GM19023 (cell line): ENCODE data around the gene PITPNB.

Source experiments
- ATAC-seq: cut with Tn5 transposase; IDR thresholded peaks from one replicate; pipeline ENCODE4 v1.9.1; 2021; ENCODE audit warnings: mild to moderate bottlenecking, moderate library complexity; ENCODE audit not compliant: unreplicated experiment

The PITPNB gene

GRCh38 chr22:27919222-27919941, at the start of gene PITPNB:
PITPNB (minus strand) TSS chr22:27919256; CDS start chr22:27919191, 65 bp downstream.
- peak; percentile 87 for ATAC-seq

- ATAC-seq, result no peak
Measured at GRCh38 chr22:27966168-27967064, 47.4 kb upstream of the PITPNB start.

GRCh38 chr22:27962268-27963044, 43.4 kb upstream of the PITPNB start:
- ATAC-seq, result no peak

GRCh38 chr22:27961680-27962079, 42.6 kb upstream of the PITPNB start:
- no peak for ATAC-seq

- ATAC-seq, result no peak
Measured at GRCh38 chr22:27961182-27961581, 42.1 kb upstream of the PITPNB start.

GRCh38 chr22:27959335-27960090, 40.5 kb upstream of the PITPNB start:
- ATAC-seq, result no peak

GRCh38 chr22:27952779-27953178, 33.7 kb upstream of the PITPNB start:
- no peak for ATAC-seq

GRCh38 chr22:27952091-27952490, 33.0 kb upstream of the PITPNB start:
- no peak for ATAC-seq

- ATAC-seq, result no peak
Measured at GRCh38 chr22:27949421-27949820, 30.4 kb upstream of the PITPNB start.

GRCh38 chr22:27948569-27948968, 29.5 kb upstream of the PITPNB start:
- ATAC-seq, result no peak

- no peak for ATAC-seq
Measured at GRCh38 chr22:27947448-27947847, 28.4 kb upstream of the PITPNB start.

GRCh38 chr22:27941143-27941542, 22.1 kb upstream of the PITPNB start:
- ATAC-seq, result no peak

GRCh38 chr22:27937453-27937852, 18.4 kb upstream of the PITPNB start:
- ATAC-seq, result no peak

GRCh38 chr22:27935897-27936296, 16.8 kb upstream of the PITPNB start:
- no peak for ATAC-seq

- ATAC-seq, result no peak
Measured at GRCh38 chr22:27934069-27934468, 15.0 kb upstream of the PITPNB start.

GRCh38 chr22:27933186-27933983, 14.3 kb upstream of the PITPNB start:
- ATAC-seq, result no peak

GRCh38 chr22:27930331-27931060, 11.4 kb upstream of the PITPNB start:
- ATAC-seq, result no peak

GRCh38 chr22:27927608-27928007, 8.6 kb upstream of the PITPNB start:
- ATAC-seq, result no peak

GRCh38 chr22:27925331-27925730, 6.3 kb upstream of the PITPNB start:
- no peak for ATAC-seq
